SK-N-SH (cell line): ENCODE measurements around the gene MZF1. TPM values are rescaled to one million over a fixed set of nuclear protein-coding genes. Genes with fewer than 3 reads are reported as not detected.
A peak's percentile ranks its signal among the peaks of the same experiment; 100 is the strongest.

Experiments used
- CTCF ChIA-PET: fragments of 300-600, 350-600 bp; formaldehyde crosslinking; extraction: SDS; loops from one replicate; lab custom pipeline; 2021; lab: Yijun Ruan, JAX
- POLR2A ChIA-PET: fragments of 350-600 bp; sonication (Branson Sonifier 250); formaldehyde crosslinking; extraction: SDS; loops from one replicate; lab custom pipeline; 2020; ENCODE audit warnings: antibody characterized with exemption, inconsistent platforms; lab: Yijun Ruan, JAX
- DNase-seq: peaks from one replicate; pipeline ENCODE4 v3.0.0; 2012
- H2AFZ ChIP-seq: fragments of 200-600 bp; sonication (generic); 2 replicates; pipeline ENCODE4 v1.8.1; 2016; ENCODE audit warnings: antibody characterized with exemption, mild to moderate bottlenecking, low read depth
- H3F3A ChIP-seq: fragments of 200-600 bp; sonication (generic); replicated peaks from 2 replicates; pipeline ENCODE3; 2016; ENCODE audit warnings: antibody characterized with exemption, mild to moderate bottlenecking; ENCODE audit not compliant: insufficient read depth
- H3K27ac ChIP-seq, 2 experiments: fragments of 200-500 bp in 1 of 2; fragments of 200-600 bp in 1 of 2; sonication (Bioruptor generic) in 1 of 2; sonication (generic), shearing (Covaris generic) in 1 of 2; 2 replicates each; pipeline versions ENCODE4 v1.5.1 to v1.6.1; 2014 to 2016; ENCODE audit warnings: low read depth in 2 of 2, inconsistent platforms in 1 of 2, low read length in 1 of 2, mild to moderate bottlenecking in 1 of 2, mixed read lengths in 1 of 2
- H3K27me3 ChIP-seq: fragments of 200-600 bp; sonication (generic), shearing (Covaris generic); 2 replicates; pipeline ENCODE4 v1.6.1; 2016; ENCODE audit warnings: mixed run types; ENCODE audit not compliant: insufficient read depth
- H3K36me3 ChIP-seq, 2 experiments: fragments of 200-500 bp in 1 of 2; fragments of 200-600 bp in 1 of 2; sonication (Bioruptor generic) in 1 of 2; sonication (generic) in 1 of 2; replicated peaks in 1 of 2; 2 replicates each; pipeline versions ENCODE3 to v1.5.1; 2014 to 2016; ENCODE audit warnings: low read length in 1 of 2, mild to moderate bottlenecking in 1 of 2; ENCODE audit not compliant: insufficient read depth in 2 of 2, control insufficient read depth in 1 of 2
- H3K4me1 ChIP-seq, 2 experiments: fragments of 200-500 bp in 1 of 2; fragments of 200-600 bp in 1 of 2; sonication (Bioruptor generic) in 1 of 2; sonication (generic), shearing (Covaris generic) in 1 of 2; 2 replicates each; pipeline versions ENCODE4 v1.5.1 to v1.6.1; 2014 to 2016; ENCODE audit warnings: low read depth in 1 of 2, low read length in 1 of 2, mixed run types in 1 of 2; ENCODE audit not compliant: insufficient read depth in 2 of 2, control insufficient read depth in 1 of 2
- H3K4me2 ChIP-seq: fragments of 200-600 bp; sonication (generic), shearing (Covaris generic); 2 replicates; pipeline ENCODE4 v1.6.1; 2017; ENCODE audit warnings: mixed run types
- H3K4me3 ChIP-seq, 2 experiments: fragments of 200-500 bp in 1 of 2; fragments of 200-600 bp in 1 of 2; sonication (Bioruptor generic) in 1 of 2; sonication (generic), shearing (Covaris generic) in 1 of 2; 2 replicates each; pipeline versions ENCODE4 v1.5.1 to v1.8.1; 2014 to 2016; ENCODE audit warnings: low read depth in 2 of 2, inconsistent platforms in 1 of 2, low read length in 1 of 2, mild to moderate bottlenecking in 1 of 2, mixed read lengths in 1 of 2, moderate library complexity in 1 of 2
- H3K79me2 ChIP-seq: fragments of 200-600 bp; sonication (generic); 2 replicates; pipeline ENCODE4 v1.8.1; 2017; ENCODE audit warnings: mild to moderate bottlenecking; ENCODE audit not compliant: insufficient read depth
- H3K9ac ChIP-seq: fragments of 200-600 bp; sonication (generic); 2 replicates; pipeline ENCODE4 v1.6.1; 2017; ENCODE audit warnings: mixed run types
- H3K9me2 ChIP-seq: fragments of 200-600 bp; sonication (generic); 2 replicates; pipeline ENCODE4 v1.6.1; 2017; ENCODE audit warnings: mixed run types
- H3K9me3 ChIP-seq: fragments of 200-600 bp; sonication (generic); 2 replicates; pipeline ENCODE4 v1.6.1; 2017; ENCODE audit warnings: mixed run types, mild to moderate bottlenecking, moderate library complexity
- H4K20me1 ChIP-seq: fragments of 200-600 bp; sonication (generic); 2 replicates; pipeline ENCODE4 v1.6.1; 2017; ENCODE audit warnings: mild to moderate bottlenecking, mixed run types; ENCODE audit not compliant: insufficient read depth
- CHD2 ChIP-seq: fragments of 150-350 bp; IDR thresholded peaks from 2 replicates; pipeline ENCODE4 v1.6.1; 2018; ENCODE audit warnings: low read length; ENCODE audit not compliant: partially characterized antibody
- ELF1 ChIP-seq: IDR thresholded peaks from 2 replicates; pipeline ENCODE4 v1.4.0; 2012
- EP300 ChIP-seq, 2 experiments: IDR thresholded peaks; 2 replicates each; pipeline versions ENCODE4 v1.4.0 to v1.6.1; 2012; ENCODE audit warnings: borderline replicate concordance in 1 of 2, low read depth in 1 of 2, low read length in 1 of 2
- FOSL2 ChIP-seq: IDR thresholded peaks from 2 replicates; pipeline ENCODE4 v1.4.0; 2012; ENCODE audit warnings: low read depth, mild to moderate bottlenecking, moderate library complexity, borderline replicate concordance
- FOXJ3 ChIP-seq: sonication (generic); formaldehyde crosslinking; IDR thresholded peaks from 2 replicates; pipeline ENCODE4 v1.5.1; 2020; ENCODE audit warnings: mild to moderate bottlenecking, missing genetic modification reagents
- JUND ChIP-seq: IDR thresholded peaks from 2 replicates; pipeline ENCODE4 v1.4.0; 2012
- MEF2A ChIP-seq: IDR thresholded peaks from 2 replicates; pipeline ENCODE4 v1.4.0; 2012; ENCODE audit warnings: low read depth, borderline replicate concordance
- MXI1 ChIP-seq: IDR thresholded peaks from 2 replicates; pipeline ENCODE4 v1.6.1; 2012; ENCODE audit warnings: mild to moderate bottlenecking, low read depth, low read length, improper control_type of control experiment
- NFIC ChIP-seq: IDR thresholded peaks from 2 replicates; pipeline ENCODE4 v1.4.0; 2012; ENCODE audit warnings: borderline replicate concordance
- NRF1 ChIP-seq: IDR thresholded peaks from 2 replicates; pipeline ENCODE4 v1.6.1; 2012; ENCODE audit warnings: low read depth, mild to moderate bottlenecking, low read length
- RCOR1 ChIP-seq: fragments of 150-350 bp; IDR thresholded peaks from 2 replicates; pipeline ENCODE4 v1.6.1; 2017; ENCODE audit warnings: antibody characterized with exemption, low read length
- RFX5 ChIP-seq: IDR thresholded peaks from 2 replicates; pipeline ENCODE4 v1.6.1; 2012; ENCODE audit warnings: mild to moderate bottlenecking, improper control_type of control experiment, low read length
- RXRA ChIP-seq: IDR thresholded peaks from 2 replicates; pipeline ENCODE4 v1.4.0; 2012; ENCODE audit warnings: low read depth, mild to moderate bottlenecking, borderline replicate concordance
- SMC3 ChIP-seq: IDR thresholded peaks from 2 replicates; pipeline ENCODE4 v1.6.1; 2012; ENCODE audit warnings: low read depth, low read length, improper control_type of control experiment
- TAF1 ChIP-seq: IDR thresholded peaks from 2 replicates; pipeline ENCODE4 v1.6.1; 2012; ENCODE audit warnings: low read depth, mild to moderate bottlenecking, low read length, moderate library complexity, borderline replicate concordance
- TCF12 ChIP-seq: IDR thresholded peaks from 2 replicates; pipeline ENCODE4 v1.4.0; 2012
- YY1 ChIP-seq: IDR thresholded peaks from 2 replicates; pipeline ENCODE4 v1.4.0; 2012; ENCODE audit warnings: low read depth, mild to moderate bottlenecking
- ZBTB33 ChIP-seq: IDR thresholded peaks from 2 replicates; pipeline ENCODE4 v1.4.0; 2012; ENCODE audit warnings: low read depth, borderline replicate concordance
- WGBS: methylation state at CpG from one replicate; pipeline ENCODE4 v1.1.6; 2017; ENCODE audit warnings: low lambda C conversion rate; 5-methylcytosine and 5-hydroxymethylcytosine counted together
- polyA plus RNA-seq, 3 experiments: library from polyadenylated mRNA; depleted of rRNA; stranded (reverse); fragments of >200 nt; gene quantifications; 2 replicates each; pipeline ENCODE4 v1.2.3, GENCODE V29; 2012
- TF ChIP-seq, protein P1 (sequence below): fragments of 150-350 bp; IDR thresholded peaks from 2 replicates; pipeline ENCODE4 v1.6.1; 2017; ENCODE audit warnings: antibody characterized with exemption, low read length, low read depth, borderline replicate concordance
- TF ChIP-seq, protein P2 (sequence below): IDR thresholded peaks from 2 replicates; pipeline ENCODE4 v1.4.0; 2012; ENCODE audit warnings: low read depth, borderline replicate concordance
- TF ChIP-seq, protein P3 (sequence below): IDR thresholded peaks from 2 replicates; pipeline ENCODE4 v1.4.0; 2012; ENCODE audit warnings: low read depth
- TF ChIP-seq, protein P4 (sequence below): fragments of 200-600 bp; sonication (generic); IDR thresholded peaks from 2 replicates; pipeline ENCODE4 v1.6.1; 2017; ENCODE audit warnings: antibody characterized with exemption, mild to moderate bottlenecking, moderate library complexity
- TF ChIP-seq, protein P5 (sequence below): IDR thresholded peaks from 2 replicates; pipeline ENCODE4; 2012
- TF ChIP-seq, protein P6 (sequence below): fragments of 150-350 bp; IDR thresholded peaks from 2 replicates; pipeline ENCODE4 v1.6.1; 2016; ENCODE audit warnings: mild to moderate bottlenecking, low read depth, low read length

MZF1 gene
- polyA plus RNA-seq, 1 of the 3 experiments (the other 2 are of a cell fraction) = 31.8 TPM

GRCh38 chr19:58519355-58520256 lies 53.5 kb downstream of the MZF1 start, which contains the start of gene ZBTB45:
Gene ZBTB45, minus strand, starts transcription at chr19:58519810. Its CDS starts 2,137 bp downstream, at chr19:58517673.
- H3K27me3 ChIP-seq = no peaks in the 10 kb centered on the region
- TF ChIP-seq MXI1 (peak; percentile 87), RFX5 (0 out of 2 replicates have a peak, but pooled peaks have one; percentile 17), TAF1 (peak; percentile 98), TCF12 (peak; percentile 24; the same call in 1 of the 2 replicates), YY1 (peak; percentile 88), NFIC (no peak), CHD2 (peak; percentile 89), MEF2A (no peak), RCOR1 (peak; percentile 74), NRF1 (no peak), FOSL2 (no peak), ZBTB33 (no peak; the same call in 1 of the 2 replicates), EP300 (IDR thresholded peaks at IDR 0.05; ENCODE audit: borderline replicate concordance in 1 of 2, low read depth in 1 of 2, low read length in 1 of 2) (peak; percentile 14 to 56; a peak in 2 of 4 replicates), RXRA (no peak), ELF1 (peak; percentile 90), FOXJ3 (CRISPR knock-in tag) (no peak; the same call in 1 of the 2 replicates), SMC3 (peak; percentile 35), JUND (no peak)
- TF ChIP-seq, protein P1, sequence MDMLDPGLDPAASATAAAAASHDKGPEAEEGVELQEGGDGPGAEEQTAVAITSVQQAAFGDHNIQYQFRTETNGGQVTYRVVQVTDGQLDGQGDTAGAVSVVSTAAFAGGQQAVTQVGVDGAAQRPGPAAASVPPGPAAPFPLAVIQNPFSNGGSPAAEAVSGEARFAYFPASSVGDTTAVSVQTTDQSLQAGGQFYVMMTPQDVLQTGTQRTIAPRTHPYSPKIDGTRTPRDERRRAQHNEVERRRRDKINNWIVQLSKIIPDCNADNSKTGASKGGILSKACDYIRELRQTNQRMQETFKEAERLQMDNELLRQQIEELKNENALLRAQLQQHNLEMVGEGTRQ = no peak
- TF ChIP-seq, protein P2, sequence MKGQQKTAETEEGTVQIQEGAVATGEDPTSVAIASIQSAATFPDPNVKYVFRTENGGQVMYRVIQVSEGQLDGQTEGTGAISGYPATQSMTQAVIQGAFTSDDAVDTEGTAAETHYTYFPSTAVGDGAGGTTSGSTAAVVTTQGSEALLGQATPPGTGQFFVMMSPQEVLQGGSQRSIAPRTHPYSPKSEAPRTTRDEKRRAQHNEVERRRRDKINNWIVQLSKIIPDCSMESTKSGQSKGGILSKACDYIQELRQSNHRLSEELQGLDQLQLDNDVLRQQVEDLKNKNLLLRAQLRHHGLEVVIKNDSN = 0 out of 2 replicates have a peak, but pooled peaks have one; percentile 49
- TF ChIP-seq, protein P3, sequence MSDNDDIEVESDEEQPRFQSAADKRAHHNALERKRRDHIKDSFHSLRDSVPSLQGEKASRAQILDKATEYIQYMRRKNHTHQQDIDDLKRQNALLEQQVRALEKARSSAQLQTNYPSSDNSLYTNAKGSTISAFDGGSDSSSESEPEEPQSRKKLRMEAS = peak; percentile 73
- TF ChIP-seq, protein P4, sequence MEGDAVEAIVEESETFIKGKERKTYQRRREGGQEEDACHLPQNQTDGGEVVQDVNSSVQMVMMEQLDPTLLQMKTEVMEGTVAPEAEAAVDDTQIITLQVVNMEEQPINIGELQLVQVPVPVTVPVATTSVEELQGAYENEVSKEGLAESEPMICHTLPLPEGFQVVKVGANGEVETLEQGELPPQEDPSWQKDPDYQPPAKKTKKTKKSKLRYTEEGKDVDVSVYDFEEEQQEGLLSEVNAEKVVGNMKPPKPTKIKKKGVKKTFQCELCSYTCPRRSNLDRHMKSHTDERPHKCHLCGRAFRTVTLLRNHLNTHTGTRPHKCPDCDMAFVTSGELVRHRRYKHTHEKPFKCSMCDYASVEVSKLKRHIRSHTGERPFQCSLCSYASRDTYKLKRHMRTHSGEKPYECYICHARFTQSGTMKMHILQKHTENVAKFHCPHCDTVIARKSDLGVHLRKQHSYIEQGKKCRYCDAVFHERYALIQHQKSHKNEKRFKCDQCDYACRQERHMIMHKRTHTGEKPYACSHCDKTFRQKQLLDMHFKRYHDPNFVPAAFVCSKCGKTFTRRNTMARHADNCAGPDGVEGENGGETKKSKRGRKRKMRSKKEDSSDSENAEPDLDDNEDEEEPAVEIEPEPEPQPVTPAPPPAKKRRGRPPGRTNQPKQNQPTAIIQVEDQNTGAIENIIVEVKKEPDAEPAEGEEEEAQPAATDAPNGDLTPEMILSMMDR = peak; percentile 74
- TF ChIP-seq, protein P5, sequence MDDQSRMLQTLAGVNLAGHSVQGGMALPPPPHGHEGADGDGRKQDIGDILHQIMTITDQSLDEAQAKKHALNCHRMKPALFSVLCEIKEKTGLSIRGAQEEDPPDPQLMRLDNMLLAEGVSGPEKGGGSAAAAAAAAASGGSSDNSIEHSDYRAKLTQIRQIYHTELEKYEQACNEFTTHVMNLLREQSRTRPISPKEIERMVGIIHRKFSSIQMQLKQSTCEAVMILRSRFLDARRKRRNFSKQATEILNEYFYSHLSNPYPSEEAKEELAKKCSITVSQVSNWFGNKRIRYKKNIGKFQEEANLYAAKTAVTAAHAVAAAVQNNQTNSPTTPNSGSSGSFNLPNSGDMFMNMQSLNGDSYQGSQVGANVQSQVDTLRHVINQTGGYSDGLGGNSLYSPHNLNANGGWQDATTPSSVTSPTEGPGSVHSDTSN = peak; percentile 52
- TF ChIP-seq, protein P6, sequence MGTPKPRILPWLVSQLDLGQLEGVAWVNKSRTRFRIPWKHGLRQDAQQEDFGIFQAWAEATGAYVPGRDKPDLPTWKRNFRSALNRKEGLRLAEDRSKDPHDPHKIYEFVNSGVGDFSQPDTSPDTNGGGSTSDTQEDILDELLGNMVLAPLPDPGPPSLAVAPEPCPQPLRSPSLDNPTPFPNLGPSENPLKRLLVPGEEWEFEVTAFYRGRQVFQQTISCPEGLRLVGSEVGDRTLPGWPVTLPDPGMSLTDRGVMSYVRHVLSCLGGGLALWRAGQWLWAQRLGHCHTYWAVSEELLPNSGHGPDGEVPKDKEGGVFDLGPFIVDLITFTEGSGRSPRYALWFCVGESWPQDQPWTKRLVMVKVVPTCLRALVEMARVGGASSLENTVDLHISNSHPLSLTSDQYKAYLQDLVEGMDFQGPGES = peak; percentile 51

More at GRCh38 chr19:58519355-58520256, 53.5 kb downstream of the MZF1 start, which contains the start of gene ZBTB45:
- H2AFZ ChIP-seq = peak within 1 kb of the TSS; percentile 86
- H3K9ac ChIP-seq = peak within 1 kb of the TSS; percentile 93
- H3K27ac ChIP-seq = peak within 1 kb of the TSS; percentile 92 to 97
- H4K20me1 ChIP-seq = no peaks in the 10 kb centered on the region; the same call in 1 of the 2 replicates
- peaks cover 0 to 29% of the 10 kb centered on the region in 2 experiments; a peak in 1 of 4 replicates for H3K4me1 ChIP-seq
- ChIA-PET CTCF (interaction anchor here (0.5 to 4.7 kb wide), 42 partner anchors 9 to 1130 kb away, joined by 3 to 81 read pairs (median 4); partner anchors contain the start of genes CHMP2A, MZF1, TRIM28 and UBE2M), POLR2A (interaction anchor here (1.0 to 3.8 kb wide), 14 partner anchors 8 to 193 kb away, joined by 3 to 49 read pairs (median 4); partner anchors contain the start of genes CHMP2A, MZF1, RPS5 and SLC27A5)
- H3K9me3 ChIP-seq = no peaks in the 10 kb centered on the region
- H3K4me2 ChIP-seq = peak within 1 kb of the TSS; percentile 98
- WGBS = 1% methylated on average over 45 of the region's 87 CpGs
- H3K36me3 ChIP-seq = peaks cover 3 to 19% of the 10 kb centered on the region in 2 experiments
- H3K79me2 ChIP-seq = peaks cover 52% of the 10 kb centered on the region
- peak within 1 kb of the TSS; percentile 75 to 83 for H3K4me3 ChIP-seq
- H3F3A ChIP-seq = peaks cover 19% of the 10 kb centered on the region
- H3K9me2 ChIP-seq = no peaks in the 10 kb centered on the region
- peak; percentile 93 for DNase-seq
